GM12878 (cell line): ENCODE measurements around the gene PAN3. TPM values are rescaled to one million over a fixed set of nuclear protein-coding genes. Genes with fewer than 3 reads are reported as not detected.

Experiments
- ATAC-seq: fragments of 200-7000 bp; cut with Tn5 transposase; 3 replicates; pipeline ENCODE4 v1.9.1; 2020; ENCODE audit warnings: mild to moderate bottlenecking, moderate library complexity
- BruUV-seq: library from RNA; stranded (reverse); fragments of 400-500 nt; replicated peaks from 2 replicates; lab custom pipeline; 2021; lab: Mats Ljungman, UMichigan
- CTCF ChIA-PET: fragments of 300-600 bp; sonication (Branson Sonifier 250); formaldehyde crosslinking; extraction: SDS; loops from one replicate; lab custom pipeline; 2021; ENCODE audit warnings: inconsistent platforms; lab: Yijun Ruan, JAX
- POLR2A ChIA-PET: fragments of 350-600 bp; formaldehyde crosslinking; extraction: SDS; loops from one replicate; lab custom pipeline; 2021; ENCODE audit warnings: inconsistent platforms; lab: Charles Lee
- RAD21 ChIA-PET: fragments of 300-600 bp; sonication (Branson Sonifier 250); formaldehyde crosslinking; loops from one replicate; lab custom pipeline; 2023; ENCODE audit warnings: antibody characterized with exemption; ENCODE audit not compliant: unreplicated experiment; lab: Charles Lee
- SMC1A ChIA-PET: fragments of 300-600 bp; sonication (Branson Sonifier 250); formaldehyde crosslinking; loops from one replicate; lab custom pipeline; 2023; ENCODE audit not compliant: unreplicated experiment, uncharacterized antibody; lab: Charles Lee
- DNase-seq: peaks from one replicate; pipeline ENCODE4 v3.0.0-alpha.2; 2011; ENCODE audit warnings: low read depth, low spot score
- FAIRE-seq: peaks from 3 replicates; lab custom pipeline; 2011; peaks lifted over from hg19 to GRCh38; lab: Jason Lieb, UNC
- H2AFZ ChIP-seq: 2 replicates; pipeline ENCODE4 v1.6.0; 2011; ENCODE audit warnings: low read depth, low read length, control low read depth; ENCODE audit not compliant: control insufficient read depth
- H3K27ac ChIP-seq: 2 replicates; pipeline ENCODE4 v1.5.1; 2011; ENCODE audit warnings: control low read depth; ENCODE audit not compliant: control insufficient read depth, insufficient read depth
- H3K27me3 ChIP-seq, 2 experiments: replicated peaks in 1 of 2; 2 replicates each; pipeline versions ENCODE4 v1.6.0 to v1.6.1; 2011; ENCODE audit warnings: low read length in 1 of 2; ENCODE audit not compliant: control insufficient read depth in 2 of 2, insufficient read depth in 2 of 2
- H3K36me3 ChIP-seq, 2 experiments: 2 replicates each; pipeline ENCODE4 v1.5.1; 2011; ENCODE audit warnings: low read length in 1 of 2; ENCODE audit not compliant: control insufficient read depth in 2 of 2, insufficient read depth in 2 of 2
- H3K4me1 ChIP-seq: 2 replicates; pipeline ENCODE4 v1.6.1; 2011; ENCODE audit warnings: mild to moderate bottlenecking, low read length, moderate library complexity, mixed read lengths; ENCODE audit not compliant: control insufficient read depth, insufficient read depth
- H3K4me2 ChIP-seq: 2 replicates; pipeline ENCODE4 v1.6.0; 2011; ENCODE audit warnings: control low read depth; ENCODE audit not compliant: control insufficient read depth, insufficient read depth
- H3K4me3 ChIP-seq: fragments of 200-600 bp; sonication (generic); 2 replicates; pipeline ENCODE4 v1.5.1; 2016
- H3K79me2 ChIP-seq: 2 replicates; pipeline ENCODE4 v1.6.0; 2011; ENCODE audit warnings: low read length; ENCODE audit not compliant: control insufficient read depth, insufficient read depth
- H3K9ac ChIP-seq: 2 replicates; pipeline ENCODE4 v1.8.0; 2011; ENCODE audit warnings: low read length, control low read depth, mixed read lengths; ENCODE audit not compliant: control insufficient read depth, insufficient read depth
- H3K9me3 ChIP-seq: replicated peaks from 3 replicates; pipeline ENCODE4 v1.5.1; 2011; ENCODE audit warnings: mild to moderate bottlenecking, low read length; ENCODE audit not compliant: control insufficient read depth, insufficient read depth
- H4K20me1 ChIP-seq: 2 replicates; pipeline ENCODE4 v1.6.0; 2011; ENCODE audit not compliant: control insufficient read depth, insufficient read depth
- ASH2L ChIP-seq: fragments of 300-600, 200-600 bp; sonication (generic); IDR thresholded peaks from 2 replicates; pipeline ENCODE4 v1.6.1; 2017; ENCODE audit warnings: low read depth, mild to moderate bottlenecking, borderline replicate concordance
- CBX5 ChIP-seq: sonication (generic); IDR thresholded peaks from 2 replicates; pipeline ENCODE4 v1.6.1; 2016; ENCODE audit warnings: low read depth, moderate library complexity, mild to moderate bottlenecking, inconsistent platforms
- FOXM1 ChIP-seq: IDR thresholded peaks from 2 replicates; pipeline ENCODE4 v1.6.1; 2012; ENCODE audit warnings: low read depth, mild to moderate bottlenecking, inconsistent platforms, low read length, moderate library complexity
- HDAC2 ChIP-seq: fragments of 200-600 bp; sonication (generic); IDR thresholded peaks from 2 replicates; pipeline ENCODE4 v1.6.1; 2017
- KLF5 ChIP-seq: fragments of 450-650 bp; IDR thresholded peaks from 2 replicates; pipeline ENCODE4 v1.6.1; 2014; ENCODE audit warnings: mild to moderate bottlenecking; ENCODE audit not compliant: partially characterized antibody
- MXI1 ChIP-seq: fragments of 150-350 bp; IDR thresholded peaks from 2 replicates; pipeline ENCODE4 v1.6.1; 2011; ENCODE audit warnings: low read depth, mild to moderate bottlenecking, inconsistent platforms, low read length, improper control_type of control experiment
- PAX8 ChIP-seq: fragments of 450-650 bp; IDR thresholded peaks from 2 replicates; pipeline ENCODE4 v1.6.1; 2017; ENCODE audit warnings: mild to moderate bottlenecking, moderate library complexity
- TCF12 ChIP-seq: IDR thresholded peaks from 2 replicates; pipeline ENCODE4 v1.6.1; 2011; ENCODE audit warnings: low read depth, mild to moderate bottlenecking, low read length
- ZNF217 ChIP-seq: fragments of 450-650 bp; IDR thresholded peaks from 2 replicates; pipeline ENCODE4 v1.6.1; 2017; ENCODE audit warnings: antibody characterized with exemption, mild to moderate bottlenecking
- in situ Hi-C: fragments of 300-500 bp; cut with MboI; formaldehyde crosslinking; loops from 9 replicates; pipeline ENCODE4 v1.14.3; 2018; ENCODE audit warnings: mixed read lengths
- intact Hi-C: fragments of 100-400 bp; cut with micrococcal nuclease; formaldehyde crosslinking; loops from one replicate; pipeline ENCODE4 v1.14.2; 2022; ENCODE audit not compliant: unreplicated experiment
- polyA plus RNA-seq, 11 experiments: library from polyadenylated mRNA; depleted of rRNA in 4 of 11; unstranded in 6 of 11; stranded (reverse) in 5 of 11; fragments of >200 nt; fragmentation: Nextera tagmentation in 4 of 11; fragmentation: Illumina TruSeq in 1 of 11; extraction: Ambion mirVana in 4 of 11; extraction: Trizol in 1 of 11; gene quantifications; 1 replicate in 1 of 11; 2 replicates in 10 of 11; pipeline versions ENCODE4 v1.2.1 to v1.2.3, GENCODE V29; 2011 to 2016; ENCODE audit warnings: inconsistent platforms in 2 of 11, missing spikeins in 2 of 11, low read depth in 1 of 11
- total RNA-seq, 4 experiments: library from RNA; depleted of rRNA in 3 of 4; stranded (reverse); fragments of >200 nt in 3 of 4; fragmentation: Illumina TruSeq in 1 of 4; extraction: Trizol in 1 of 4; gene quantifications; 2 replicates each; pipeline versions ENCODE4 v1.2.1 to v1.2.3, GENCODE V29; 2013 to 2021
- TF ChIP-seq, protein P1 (sequence below): fragments of 450-650 bp; IDR thresholded peaks from 2 replicates; pipeline ENCODE4 v1.6.1; 2018; ENCODE audit warnings: borderline replicate concordance, mild to moderate bottlenecking; ENCODE audit not compliant: partially characterized antibody

PAN3 gene
- total and polyA plus RNA-seq, 10 of the 15 experiments (the other 5 are each of a cell fraction or from before 2014, with no cell fraction given): 13.0 to 33.3 (median 19.9) TPM

DNA sequence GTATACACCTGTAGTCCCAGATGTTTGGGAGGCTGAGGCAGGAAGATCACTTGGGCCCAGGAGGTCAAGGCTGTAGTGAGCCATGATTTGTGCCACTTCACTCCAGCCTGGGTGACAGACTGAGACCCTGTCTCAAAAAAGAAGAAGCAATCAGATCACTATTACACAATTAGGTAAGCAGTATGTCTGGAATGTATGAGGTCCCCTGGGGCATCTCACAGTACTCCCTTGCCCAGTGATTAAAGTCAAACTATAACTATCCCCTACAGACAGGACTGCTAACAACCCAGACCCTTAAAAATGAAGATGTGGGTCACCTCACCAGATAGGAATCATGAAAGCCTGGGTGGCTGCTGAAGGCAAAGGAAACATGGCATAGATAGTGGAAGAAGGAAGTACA, 9.4 kb upstream of the PAN3 start:
- ChIA-PET SMC1A (interaction anchor here (0.9 to 2.2 kb wide), 3 partner anchors 11 to 26 kb away, joined by 3 to 6 read pairs (median 3); no protein-coding TSS in a partner anchor), POLR2A (interaction anchor here (1.2 kb wide), 1 partner anchor 83 kb away, joined by 3 read pairs; no protein-coding TSS in a partner anchor), RAD21 (no interaction called here), CTCF (interaction anchor here (1.1 kb wide), 1 partner anchor 12 kb away, joined by 5 read pairs; no protein-coding TSS in a partner anchor)
- H3K4me1 ChIP-seq: no peaks in the 10 kb centered on the region
- H2AFZ ChIP-seq: no peak overlapping the region
- no peak for ATAC-seq
- H3K27ac ChIP-seq: no peak overlapping the region
- TF ChIP-seq HDAC2 (no peak), ASH2L (no peak), FOXM1 (no peak), PAX8 (no peak), MXI1 (no peak), TCF12 (no peak), KLF5 (no peak), ZNF217 (no peak), CBX5 (no peak)
- TF ChIP-seq, protein P1, sequence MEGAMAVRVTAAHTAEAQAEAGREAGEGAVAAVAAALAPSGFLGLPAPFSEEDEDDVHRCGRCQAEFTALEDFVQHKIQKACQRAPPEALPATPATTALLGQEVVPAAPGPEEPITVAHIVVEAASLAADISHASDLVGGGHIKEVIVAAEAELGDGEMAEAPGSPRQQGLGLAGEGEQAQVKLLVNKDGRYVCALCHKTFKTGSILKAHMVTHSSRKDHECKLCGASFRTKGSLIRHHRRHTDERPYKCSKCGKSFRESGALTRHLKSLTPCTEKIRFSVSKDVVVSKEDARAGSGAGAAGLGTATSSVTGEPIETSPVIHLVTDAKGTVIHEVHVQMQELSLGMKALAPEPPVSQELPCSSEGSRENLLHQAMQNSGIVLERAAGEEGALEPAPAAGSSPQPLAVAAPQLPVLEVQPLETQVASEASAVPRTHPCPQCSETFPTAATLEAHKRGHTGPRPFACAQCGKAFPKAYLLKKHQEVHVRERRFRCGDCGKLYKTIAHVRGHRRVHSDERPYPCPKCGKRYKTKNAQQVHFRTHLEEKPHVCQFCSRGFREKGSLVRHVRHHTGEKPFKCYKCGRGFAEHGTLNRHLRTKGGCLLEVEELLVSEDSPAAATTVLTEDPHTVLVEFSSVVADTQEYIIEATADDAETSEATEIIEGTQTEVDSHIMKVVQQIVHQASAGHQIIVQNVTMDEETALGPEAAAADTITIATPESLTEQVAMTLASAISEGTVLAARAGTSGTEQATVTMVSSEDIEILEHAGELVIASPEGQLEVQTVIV: no peak
- TF ChIP-seq, all 136 proteins: peak for 0
- no peaks in the 10 kb centered on the region for H3K79me2 ChIP-seq
- no peaks in the 10 kb centered on the region for H4K20me1 ChIP-seq
- FAIRE-seq: no peak
- no TSS peak for BruUV-seq
- intact Hi-C loops (no loop called here), in situ Hi-C loops (no loop called here)
- DNase-seq: no peak
- H3K4me2 ChIP-seq: no peak overlapping the region
- no peaks in the 10 kb centered on the region for H3K27me3 ChIP-seq
- no peak overlapping the region for H3K9ac ChIP-seq
- H3K9me3 ChIP-seq: no peaks in the 10 kb centered on the region
- no peaks in the 10 kb centered on the region for H3K36me3 ChIP-seq
- no peak overlapping the region for H3K4me3 ChIP-seq
